Measurements from ENCODE around the gene ORAI3. TPM values are rescaled to one million over a fixed set of nuclear protein-coding genes. Genes with fewer than 3 reads are reported as not detected.

The ORAI3 gene
- total and polyA plus RNA-seq, 2 of the 13 experiments (the other 11 are each of a cell fraction or from before 2014, with no cell fraction given), result 11.4 to 32.0 TPM

DNA sequence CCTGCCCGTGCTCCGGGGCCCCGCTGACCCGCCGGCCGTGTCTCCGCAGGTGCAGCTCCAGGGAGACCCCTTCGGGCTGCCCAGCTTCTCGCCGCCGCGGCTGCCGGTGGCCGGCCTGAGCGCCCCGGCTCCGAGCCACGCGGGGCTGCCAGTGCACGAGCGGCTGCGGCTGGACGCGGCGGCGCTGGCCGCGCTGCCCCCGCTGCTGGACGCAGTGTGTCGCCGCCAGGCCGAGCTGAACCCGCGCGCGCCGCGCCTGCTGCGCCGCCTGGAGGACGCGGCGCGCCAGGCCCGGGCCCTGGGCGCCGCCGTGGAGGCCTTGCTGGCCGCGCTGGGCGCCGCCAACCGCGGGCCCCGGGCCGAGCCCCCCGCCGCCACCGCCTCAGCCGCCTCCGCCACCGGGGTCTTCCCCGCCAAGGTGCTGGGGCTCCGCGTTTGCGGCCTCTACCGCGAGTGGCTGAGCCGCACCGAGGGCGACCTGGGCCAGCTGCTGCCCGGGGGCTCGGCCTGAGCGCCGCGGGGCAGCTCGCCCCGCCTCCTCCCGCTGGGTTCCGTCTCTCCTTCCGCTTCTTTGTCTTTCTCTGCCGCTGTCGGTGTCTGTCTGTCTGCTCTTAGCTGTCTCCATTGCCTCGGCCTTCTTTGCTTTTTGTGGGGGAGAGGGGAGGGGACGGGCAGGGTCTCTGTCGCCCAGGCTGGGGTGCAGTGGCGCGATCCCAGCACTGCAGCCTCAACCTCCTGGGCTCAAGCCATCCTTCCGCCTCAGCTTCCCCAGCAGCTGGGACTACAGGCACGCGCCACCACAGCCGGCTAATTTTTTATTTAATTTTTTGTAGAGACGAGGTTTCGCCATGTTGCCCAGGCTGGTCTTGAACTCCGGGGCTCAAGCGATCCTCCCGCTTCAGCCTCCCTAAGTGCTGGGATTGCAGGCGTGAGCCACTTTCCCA lies 46.6 kb upstream of the ORAI3 start (continued):
- TF ChIP-seq RELA (CRISPR knock-in tag; IDR thresholded peaks at IDR 0.05), result no peak
- no peak for TF ChIP-seq ZNF792 (CRISPR knock-in tag; IDR thresholded peaks at IDR 0.05)
- TF ChIP-seq AHR (CRISPR knock-in tag; IDR thresholded peaks at IDR 0.05), result no peak
- TF ChIP-seq ZNF329 (CRISPR knock-in tag; IDR thresholded peaks at IDR 0.05; ENCODE audit: low read depth), result 0 out of 2 replicates have a peak, but pooled peaks have one; percentile 18
- no peak for TF ChIP-seq KAT2B (IDR thresholded peaks at IDR 0.05; ENCODE audit: borderline replicate concordance, low read depth, low read length)
- 0 out of 2 replicates have a peak, but pooled peaks have one; percentile 26 for TF ChIP-seq DR1 (CRISPR knock-in tag; IDR thresholded peaks at IDR 0.05)
- no peak; a peak in 1 of 4 replicates for TF ChIP-seq EP300 (IDR thresholded peaks at IDR 0.05; ENCODE audit: low read depth in 2 of 2, low read length in 2 of 2)
- no peak for TF ChIP-seq EP300 (CRISPR knock-in tag; IDR thresholded peaks at IDR 0.05; ENCODE audit: borderline replicate concordance)
- TF ChIP-seq, protein P1, sequence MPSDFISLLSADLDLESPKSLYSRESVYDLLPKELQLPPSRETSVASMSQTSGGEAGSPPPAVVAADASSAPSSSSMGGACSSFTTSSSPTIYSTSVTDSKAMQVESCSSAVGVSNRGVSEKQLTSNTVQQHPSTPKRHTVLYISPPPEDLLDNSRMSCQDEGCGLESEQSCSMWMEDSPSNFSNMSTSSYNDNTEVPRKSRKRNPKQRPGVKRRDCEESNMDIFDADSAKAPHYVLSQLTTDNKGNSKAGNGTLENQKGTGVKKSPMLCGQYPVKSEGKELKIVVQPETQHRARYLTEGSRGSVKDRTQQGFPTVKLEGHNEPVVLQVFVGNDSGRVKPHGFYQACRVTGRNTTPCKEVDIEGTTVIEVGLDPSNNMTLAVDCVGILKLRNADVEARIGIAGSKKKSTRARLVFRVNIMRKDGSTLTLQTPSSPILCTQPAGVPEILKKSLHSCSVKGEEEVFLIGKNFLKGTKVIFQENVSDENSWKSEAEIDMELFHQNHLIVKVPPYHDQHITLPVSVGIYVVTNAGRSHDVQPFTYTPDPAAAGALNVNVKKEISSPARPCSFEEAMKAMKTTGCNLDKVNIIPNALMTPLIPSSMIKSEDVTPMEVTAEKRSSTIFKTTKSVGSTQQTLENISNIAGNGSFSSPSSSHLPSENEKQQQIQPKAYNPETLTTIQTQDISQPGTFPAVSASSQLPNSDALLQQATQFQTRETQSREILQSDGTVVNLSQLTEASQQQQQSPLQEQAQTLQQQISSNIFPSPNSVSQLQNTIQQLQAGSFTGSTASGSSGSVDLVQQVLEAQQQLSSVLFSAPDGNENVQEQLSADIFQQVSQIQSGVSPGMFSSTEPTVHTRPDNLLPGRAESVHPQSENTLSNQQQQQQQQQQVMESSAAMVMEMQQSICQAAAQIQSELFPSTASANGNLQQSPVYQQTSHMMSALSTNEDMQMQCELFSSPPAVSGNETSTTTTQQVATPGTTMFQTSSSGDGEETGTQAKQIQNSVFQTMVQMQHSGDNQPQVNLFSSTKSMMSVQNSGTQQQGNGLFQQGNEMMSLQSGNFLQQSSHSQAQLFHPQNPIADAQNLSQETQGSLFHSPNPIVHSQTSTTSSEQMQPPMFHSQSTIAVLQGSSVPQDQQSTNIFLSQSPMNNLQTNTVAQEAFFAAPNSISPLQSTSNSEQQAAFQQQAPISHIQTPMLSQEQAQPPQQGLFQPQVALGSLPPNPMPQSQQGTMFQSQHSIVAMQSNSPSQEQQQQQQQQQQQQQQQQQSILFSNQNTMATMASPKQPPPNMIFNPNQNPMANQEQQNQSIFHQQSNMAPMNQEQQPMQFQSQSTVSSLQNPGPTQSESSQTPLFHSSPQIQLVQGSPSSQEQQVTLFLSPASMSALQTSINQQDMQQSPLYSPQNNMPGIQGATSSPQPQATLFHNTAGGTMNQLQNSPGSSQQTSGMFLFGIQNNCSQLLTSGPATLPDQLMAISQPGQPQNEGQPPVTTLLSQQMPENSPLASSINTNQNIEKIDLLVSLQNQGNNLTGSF (CRISPR knock-in tag; IDR thresholded peaks at IDR 0.05), result peak; percentile 36; the same call in 1 of the 2 replicates
- TF ChIP-seq ZFP91 (CRISPR knock-in tag; IDR thresholded peaks at IDR 0.05; ENCODE audit: borderline replicate concordance), result peak; percentile 42; the same call in 1 of the 2 replicates
- no peak for TF ChIP-seq ZBTB46 (CRISPR knock-in tag; IDR thresholded peaks at IDR 0.05; ENCODE audit: borderline replicate concordance)
- no peak for TF ChIP-seq GLI4 (CRISPR knock-in tag; IDR thresholded peaks at IDR 0.05; ENCODE audit: borderline replicate concordance)
- TF ChIP-seq ZNF460 (CRISPR knock-in tag; IDR thresholded peaks at IDR 0.05; ENCODE audit: borderline replicate concordance), result peak; percentile 65
- TF ChIP-seq ZNF543 (CRISPR knock-in tag; IDR thresholded peaks at IDR 0.05), result no peak
- no peak for TF ChIP-seq TBX2 (CRISPR knock-in tag; IDR thresholded peaks at IDR 0.05; ENCODE audit: borderline replicate concordance)
- TF ChIP-seq ZFP41 (CRISPR knock-in tag; IDR thresholded peaks at IDR 0.05; ENCODE audit: borderline replicate concordance), result no peak
- peak; percentile 64; the same call in 1 of the 2 replicates for TF ChIP-seq ZFP90 (CRISPR knock-in tag; IDR thresholded peaks at IDR 0.05; ENCODE audit: borderline replicate concordance)
- TF ChIP-seq, protein P2, sequence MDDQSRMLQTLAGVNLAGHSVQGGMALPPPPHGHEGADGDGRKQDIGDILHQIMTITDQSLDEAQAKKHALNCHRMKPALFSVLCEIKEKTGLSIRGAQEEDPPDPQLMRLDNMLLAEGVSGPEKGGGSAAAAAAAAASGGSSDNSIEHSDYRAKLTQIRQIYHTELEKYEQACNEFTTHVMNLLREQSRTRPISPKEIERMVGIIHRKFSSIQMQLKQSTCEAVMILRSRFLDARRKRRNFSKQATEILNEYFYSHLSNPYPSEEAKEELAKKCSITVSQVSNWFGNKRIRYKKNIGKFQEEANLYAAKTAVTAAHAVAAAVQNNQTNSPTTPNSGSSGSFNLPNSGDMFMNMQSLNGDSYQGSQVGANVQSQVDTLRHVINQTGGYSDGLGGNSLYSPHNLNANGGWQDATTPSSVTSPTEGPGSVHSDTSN (CRISPR knock-in tag; IDR thresholded peaks at IDR 0.05; ENCODE audit: borderline replicate concordance), result no peak
